Measurements from ENCODE around the gene RPS17. TPM values are rescaled to one million over a fixed set of nuclear protein-coding genes. Genes with fewer than 3 reads are reported as not detected.

The RPS17 gene
- total RNA-seq, 4 donors from 2014 or later, result 2,137 to 4,420 (median 3,127) TPM

GRCh38 chr15:82545478-82545877 is 5.2 kb upstream of the RPS17 start:
- intact Hi-C loops (cut with DNase I; ENCODE audit: low total_unique reads), result no loop called here
- WGBS, 2 donors, result 60 to 65% methylated on average over 6 of the region's 6 CpGs
- no peak for DNase-seq (ENCODE audit: low spot score in 2 of 2)
- no peak overlapping the region for H3K4me3 ChIP-seq (ENCODE audit: low read depth, poor library complexity, severe bottlenecking)
- TF ChIP-seq CTCF (IDR thresholded peaks at IDR 0.05) (no peak), POLR2A (IDR thresholded peaks at IDR 0.05) (no peak)

- 49 to 58% methylated on average over 3 of the region's 3 CpGs for WGBS, 2 donors
- DNase-seq (ENCODE audit: low spot score in 2 of 2), result no peak
- no peak overlapping the region for H3K4me3 ChIP-seq (ENCODE audit: low read depth, poor library complexity, severe bottlenecking)
- intact Hi-C loops (cut with DNase I; ENCODE audit: low total_unique reads), result no loop called here
- TF ChIP-seq POLR2A (IDR thresholded peaks at IDR 0.05) (no peak), CTCF (IDR thresholded peaks at IDR 0.05) (no peak)
Measured at GRCh38 chr15:82545002-82545401, 4.7 kb upstream of the RPS17 start.

GRCh38 chr15:82544431-82544830 is 4.2 kb upstream of the RPS17 start:
- no peak overlapping the region for H3K4me3 ChIP-seq (ENCODE audit: low read depth, poor library complexity, severe bottlenecking)
- no peak for TF ChIP-seq CTCF (IDR thresholded peaks at IDR 0.05)
- TF ChIP-seq POLR2A (IDR thresholded peaks at IDR 0.05), result no peak
- WGBS, 2 donors, result 82% methylated on average over 9 of the region's 9 CpGs
- intact Hi-C loops (cut with DNase I; ENCODE audit: low total_unique reads), result no loop called here
- no peak for DNase-seq (ENCODE audit: low spot score in 2 of 2)

- H3K4me3 ChIP-seq (ENCODE audit: low read depth, poor library complexity, severe bottlenecking), result no peak overlapping the region
- TF ChIP-seq POLR2A (IDR thresholded peaks at IDR 0.05) (no peak), CTCF (IDR thresholded peaks at IDR 0.05) (no peak)
- intact Hi-C loops (cut with DNase I; ENCODE audit: low total_unique reads), result no loop called here
- no peak for DNase-seq (ENCODE audit: low spot score in 2 of 2)
- WGBS, 2 donors, result 27 to 29% methylated on average over 2 of the region's 2 CpGs
Measured at GRCh38 chr15:82543160-82543559, 2.9 kb upstream of the RPS17 start.

- no peak for DNase-seq (ENCODE audit: low spot score in 2 of 2)
- intact Hi-C loops (cut with DNase I; ENCODE audit: low total_unique reads), result no loop called here
- 18 to 22% methylated on average over 11 of the region's 11 CpGs for WGBS, 2 donors
Measured at GRCh38 chr15:82540984-82541431, 751 bp upstream of the RPS17 start.

More at GRCh38 chr15:82540984-82541431, 751 bp upstream of the RPS17 start:
- peak overlapping the region; percentile 97 for H3K4me3 ChIP-seq (ENCODE audit: low read depth, poor library complexity, severe bottlenecking)
- TF ChIP-seq POLR2A (IDR thresholded peaks at IDR 0.05), result no peak
- TF ChIP-seq CTCF (IDR thresholded peaks at IDR 0.05), result no peak

Data from lower leg skin (tissue), 4 donors.